Left colon (tissue), 2 donors: ENCODE results near the gene RASGRP3. TPM values are rescaled to one million over a fixed set of nuclear protein-coding genes. Genes with fewer than 3 reads are reported as not detected.

ENCODE experiments used
- ATAC-seq: fragments of 200-7000 bp; cut with Tn5 transposase; one replicate; pipeline ENCODE4 v1.9.1; 2020; ENCODE audit warnings: mild to moderate bottlenecking, moderate library complexity
- DNase-seq, 2 donors: peaks; one replicate each; pipeline ENCODE4 v3.0.0-alpha.2; 2020
- intact Hi-C, 2 donors: fragments of 100-400 bp; cut with DNase I in 1 of 2; cut with micrococcal nuclease in 1 of 2; formaldehyde crosslinking; loops; one replicate each; pipeline versions ENCODE4 v1.11.2 to v1.14.0; 2022; cut with DNase I, micrococcal nuclease
- total RNA-seq, 2 donors: library from RNA; stranded (reverse); fragmentation: NEBNext Ultra II Directional; extraction: Animal tissue kit (Norgen Biotek cat#: 25700); gene quantifications; one replicate each; pipeline ENCODE4 v1.2.1, GENCODE V29; 2021
- donor health status: DM: no; HTN: no; CAD: no.
- donor health status: DM: yes; HTN: yes; CAD: no.

The RASGRP3 gene
- total RNA-seq, 2 donors from 2014 or later: 2.8 to 5.1 TPM

- intact Hi-C loops: no loop called here
- ATAC-seq: no peak
Measured at GRCh38 chr2:33550206-33550605, 73.8 kb downstream of the RASGRP3 start.

DNA sequence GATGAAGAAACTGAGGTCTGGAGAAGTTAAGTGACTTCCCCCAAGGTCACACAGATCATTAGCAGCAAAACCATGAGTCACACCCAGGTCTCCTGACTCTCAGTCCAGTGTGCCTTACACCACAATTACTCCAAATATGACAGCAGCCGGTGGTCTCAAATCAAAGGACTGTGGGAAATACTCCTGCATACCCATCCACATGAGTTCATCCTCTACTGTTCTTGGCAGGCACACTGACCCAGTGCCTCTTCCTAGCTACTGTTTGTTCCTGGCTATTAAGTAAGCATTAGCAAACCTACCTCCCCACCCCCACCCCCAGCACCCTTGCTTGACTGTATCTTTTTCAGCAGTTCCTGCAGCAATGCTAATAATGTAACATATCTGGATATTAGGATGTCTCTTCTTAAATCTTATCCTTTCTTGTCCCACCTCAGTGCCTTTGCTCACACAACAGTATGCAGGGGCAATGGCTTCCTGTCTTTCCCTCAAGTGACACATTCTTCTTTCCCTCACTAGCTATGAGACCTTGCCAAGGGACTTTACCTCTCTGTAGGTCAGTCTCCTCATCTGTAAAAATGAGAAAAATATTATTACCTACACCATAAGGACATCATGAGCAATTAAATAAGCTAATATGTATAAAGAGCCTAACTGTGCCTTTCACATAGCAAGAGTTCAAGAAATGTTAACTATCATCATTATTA lies 76.5 kb downstream of the RASGRP3 start:
- intact Hi-C loops: no loop called here
- ATAC-seq (no peak), DNase-seq (no peak)

More at GRCh38 chr2:33550206-33550605, 73.8 kb downstream of the RASGRP3 start:
- DNase-seq: no peak

GRCh38 chr2:33555681-33556080 lies 79.2 kb downstream of the RASGRP3 start:
- intact Hi-C loops: no loop called here
- no peak for DNase-seq
- no peak for ATAC-seq

DNA sequence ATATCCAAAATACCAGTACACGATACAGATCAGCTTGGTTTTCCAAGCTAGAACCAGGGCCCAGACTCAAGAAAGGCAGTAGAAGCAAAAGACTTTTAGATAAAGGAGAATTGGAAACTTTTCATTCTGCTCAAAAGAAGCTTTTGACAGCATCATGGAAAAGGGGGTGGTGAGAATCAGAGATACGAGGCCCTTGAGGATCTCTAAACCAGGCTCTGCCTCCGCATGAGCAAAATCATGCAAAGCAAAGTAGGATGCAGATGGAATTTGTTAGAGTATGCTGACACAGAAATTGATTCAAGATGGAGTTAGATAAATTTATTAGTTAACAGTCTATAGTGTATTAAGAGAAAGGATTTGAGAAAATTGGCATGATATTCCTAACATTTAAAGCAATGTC lies 82.9 kb downstream of the RASGRP3 start:
- intact Hi-C loops: no loop called here
- no peak for DNase-seq
- no peak for ATAC-seq

GRCh38 chr2:33560017-33560416 lies 83.6 kb downstream of the RASGRP3 start:
- ATAC-seq: no peak
- intact Hi-C loops: no loop called here
- no peak for DNase-seq

GRCh38 chr2:33561872-33562271 lies 85.4 kb downstream of the RASGRP3 start:
- intact Hi-C loops: no loop called here
- DNase-seq: no peak
- ATAC-seq: no peak

DNA sequence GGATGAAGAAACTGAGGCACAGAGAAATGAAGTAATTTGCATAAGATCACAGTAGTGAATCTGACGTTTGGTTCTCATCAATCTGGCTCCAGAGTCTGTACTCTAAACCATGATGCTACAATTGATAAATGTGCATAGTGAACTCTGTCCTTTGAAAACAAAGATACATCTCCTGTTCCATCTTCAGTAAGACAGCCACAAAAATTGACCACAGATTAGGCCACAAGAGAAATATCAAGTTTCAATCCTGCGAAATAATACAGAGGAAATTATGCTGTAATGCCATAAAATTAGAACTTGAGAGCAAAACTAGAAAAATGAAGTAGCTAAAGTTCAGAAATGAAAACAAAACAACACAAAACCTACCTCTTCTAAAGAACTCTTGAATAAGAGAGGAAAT lies 94.2 kb downstream of the RASGRP3 start:
- ATAC-seq (no peak), DNase-seq (no peak)
- intact Hi-C loops: loop anchor here in 1 of 2 donors (10.0 kb wide), 1 partner anchor 96 kb away; the partner anchor contains the start of gene RASGRP3

- ATAC-seq: no peak
- no peak for DNase-seq
- intact Hi-C loops: loop anchor here in 1 of 2 donors (10.0 kb wide), 1 partner anchor 99 kb away; the partner anchor contains the start of gene RASGRP3
Measured at GRCh38 chr2:33573657-33574056, 97.2 kb downstream of the RASGRP3 start.

- intact Hi-C loops: loop anchor here in 1 of 2 donors (10.0 kb wide), 1 partner anchor 102 kb away; the partner anchor contains the start of gene RASGRP3
- DNase-seq (no peak), ATAC-seq (no peak)
Measured at GRCh38 chr2:33577084-33577483, 100.6 kb downstream of the RASGRP3 start.

DNA sequence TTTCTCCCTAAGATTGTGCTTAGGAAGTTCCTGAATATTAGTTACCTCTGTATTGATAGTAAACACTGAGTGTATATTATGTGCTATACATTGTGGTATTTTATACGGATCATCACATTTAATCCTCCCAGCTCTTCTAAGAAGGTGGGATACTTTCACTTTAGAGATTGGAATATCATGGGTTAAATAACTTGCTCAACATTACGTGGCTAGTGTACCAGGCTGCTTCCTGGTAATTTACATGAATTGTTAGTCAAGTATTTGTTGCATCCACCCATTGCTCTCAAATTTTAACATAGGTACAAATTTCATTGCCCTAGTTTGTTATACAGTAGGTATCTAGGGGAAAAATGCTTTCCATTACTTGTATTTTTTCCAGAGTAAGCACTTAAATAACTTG lies 101.2 kb downstream of the RASGRP3 start:
- no peak for ATAC-seq
- intact Hi-C loops: loop anchor here in 1 of 2 donors (10.0 kb wide), 1 partner anchor 103 kb away; the partner anchor contains the start of gene RASGRP3
- no peak for DNase-seq

DNA sequence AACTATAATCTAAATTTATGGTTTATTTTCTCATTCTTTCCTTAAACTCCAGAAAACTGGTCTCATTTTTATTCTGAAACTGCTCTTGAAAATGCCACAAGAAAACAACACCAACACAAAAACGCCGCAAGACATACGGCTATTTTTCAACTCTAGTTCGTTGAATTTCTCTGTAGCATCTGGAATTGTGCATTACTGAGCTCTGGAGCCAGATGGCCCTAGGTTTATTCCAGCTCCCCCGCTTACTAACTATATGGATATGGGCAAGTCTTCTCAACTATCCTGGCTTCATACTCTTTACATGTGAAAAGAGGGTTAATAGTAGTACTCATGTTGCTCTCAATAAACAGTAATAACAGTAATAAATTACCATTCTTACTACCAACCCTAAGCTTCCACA lies 102.8 kb downstream of the RASGRP3 start:
- DNase-seq: no peak
- intact Hi-C loops: loop anchor here in 1 of 2 donors (10.0 kb wide), 1 partner anchor 104 kb away; the partner anchor contains the start of gene RASGRP3

GRCh38 chr2:33581872-33582271 lies 105.4 kb downstream of the RASGRP3 start:
- DNase-seq (no peak), ATAC-seq (no peak)
- intact Hi-C loops: loop anchor here in 1 of 2 donors (10.0 kb wide), 1 partner anchor 807 kb away; no protein-coding TSS in a partner anchor

More for the DNA sequence above, 102.8 kb downstream of the RASGRP3 start:
- no peak for ATAC-seq

- ATAC-seq (peak; percentile 54), DNase-seq (peak in 1 of 2 donors; percentile 25)
- intact Hi-C loops: loop anchor here in 1 of 2 donors (10.0 kb wide), 1 partner anchor 809 kb away; no protein-coding TSS in a partner anchor
Measured at GRCh38 chr2:33583194-33583938, 106.9 kb downstream of the RASGRP3 start.

DNA sequence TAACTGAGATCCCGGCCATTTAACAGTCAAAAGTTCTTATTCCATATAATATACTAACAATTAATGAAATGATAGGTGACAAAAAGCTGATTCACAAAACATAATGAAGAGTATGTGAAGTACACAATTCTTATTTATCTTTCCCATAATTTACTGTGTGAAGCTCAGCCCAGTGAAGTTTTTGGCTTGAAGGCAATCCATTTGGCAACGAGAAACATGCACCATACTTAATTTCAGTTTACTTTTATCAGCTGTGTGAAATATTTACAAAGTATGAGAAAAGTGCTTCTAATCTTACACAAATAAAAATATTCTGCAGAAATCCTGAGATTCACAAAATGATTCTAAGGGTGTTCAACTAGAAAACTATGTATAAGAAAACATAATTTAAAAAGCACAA lies 110.3 kb downstream of the RASGRP3 start:
- intact Hi-C loops: loop anchor here in 1 of 2 donors (10.0 kb wide), 1 partner anchor 812 kb away; no protein-coding TSS in a partner anchor
- DNase-seq (no peak), ATAC-seq (no peak)

DNA sequence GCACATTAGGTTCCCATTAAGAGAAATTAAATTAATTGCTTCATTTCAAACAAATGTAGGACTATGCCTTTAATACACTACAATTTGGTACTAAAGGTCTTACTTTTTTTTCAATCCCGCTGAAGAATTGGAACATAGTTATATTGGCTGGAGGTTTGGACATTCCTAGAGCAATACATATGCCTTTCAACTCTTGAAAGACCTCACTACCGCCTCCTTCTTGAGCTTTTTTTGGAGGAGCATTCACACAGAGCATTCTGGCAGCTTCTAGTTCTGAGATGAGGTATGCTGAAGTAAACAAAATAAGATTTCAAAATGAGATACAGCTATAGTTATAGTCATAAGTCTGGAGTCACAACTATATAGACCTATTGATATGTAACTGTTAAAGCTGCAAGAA lies 111.8 kb downstream of the RASGRP3 start:
- intact Hi-C loops: loop anchor here in 1 of 2 donors (10.0 kb wide), 1 partner anchor 813 kb away; no protein-coding TSS in a partner anchor
- ATAC-seq (no peak), DNase-seq (no peak)

DNA sequence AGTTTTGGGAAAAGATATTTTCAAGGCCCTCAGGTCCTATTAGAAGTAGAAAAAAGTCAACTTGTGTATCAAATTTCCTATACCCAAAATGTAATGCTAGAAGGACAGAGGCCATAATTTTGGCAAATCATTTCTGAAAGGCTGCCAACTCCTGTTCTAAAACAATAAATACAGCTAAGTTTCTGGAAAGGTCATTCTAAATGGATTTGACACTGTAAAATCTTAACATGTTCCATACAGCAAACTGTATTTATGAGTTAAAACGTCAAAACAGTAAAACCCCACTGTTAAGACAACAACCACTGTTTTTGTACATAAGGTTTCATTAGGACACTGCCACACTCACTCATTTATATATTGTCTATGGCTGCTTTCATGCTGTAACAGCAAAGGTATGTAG lies 113.0 kb downstream of the RASGRP3 start:
- no peak for ATAC-seq
- intact Hi-C loops: loop anchor here in 1 of 2 donors (10.0 kb wide), 1 partner anchor 815 kb away; no protein-coding TSS in a partner anchor
- no peak for DNase-seq

GRCh38 chr2:33595385-33595784 lies 118.9 kb downstream of the RASGRP3 start:
- no peak for ATAC-seq
- DNase-seq: no peak
- intact Hi-C loops: no loop called here

DNA sequence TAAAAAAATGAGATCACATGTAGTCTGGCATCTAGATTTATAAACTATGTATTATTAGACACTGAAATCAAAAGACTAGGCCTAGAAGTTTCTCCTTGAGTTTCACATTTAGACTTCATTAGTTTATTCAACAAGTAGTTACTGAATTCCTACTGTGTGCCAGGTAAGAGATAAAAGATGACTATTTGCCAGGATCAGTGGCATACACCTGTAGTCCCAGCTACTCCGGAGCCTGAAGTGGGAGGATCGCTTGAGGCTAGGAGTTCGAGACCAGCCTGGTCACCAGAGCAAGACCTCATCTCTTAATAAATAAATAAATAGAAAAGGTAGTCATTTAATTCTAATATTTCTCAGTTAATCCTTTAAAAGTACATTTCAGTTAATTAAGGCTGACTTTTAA lies 120.6 kb downstream of the RASGRP3 start:
- no peak for DNase-seq
- intact Hi-C loops: no loop called here

DNA sequence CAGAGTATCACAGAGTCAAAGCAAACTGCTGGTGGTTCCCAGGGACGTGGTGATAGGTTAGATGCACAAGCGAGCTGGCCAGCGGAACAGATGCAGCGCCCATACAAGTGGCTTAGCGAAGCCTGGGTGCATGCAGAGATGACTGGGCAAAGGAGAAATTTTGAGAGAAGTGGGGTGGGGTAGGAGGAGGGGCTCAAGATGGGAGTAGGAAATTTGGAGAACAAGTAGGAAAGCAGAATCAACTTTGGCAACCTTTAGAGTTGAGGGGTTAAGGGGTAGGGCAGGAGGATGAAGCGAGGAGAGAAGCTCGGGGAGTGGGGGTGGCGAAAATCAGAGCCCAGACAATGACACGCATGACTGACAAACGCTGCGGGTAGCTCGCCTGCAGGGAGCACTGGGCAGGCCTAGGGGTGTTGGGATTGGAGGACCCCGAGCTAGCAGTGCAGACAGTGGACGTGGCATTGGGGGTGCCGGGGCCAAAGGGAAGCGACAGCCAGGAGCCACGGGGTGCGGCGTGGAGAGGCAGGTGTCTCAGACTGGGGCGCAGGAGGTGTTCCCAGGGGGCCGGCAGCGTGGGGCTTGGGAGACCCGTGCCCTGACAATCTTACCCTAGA lies 122.2 kb downstream of the RASGRP3 start:
- peak; percentile 44 to 49 for DNase-seq
- ATAC-seq: peak; percentile 23
- intact Hi-C loops: no loop called here

More for the DNA sequence above, 120.6 kb downstream of the RASGRP3 start:
- ATAC-seq: no peak
